ENCODE results near the gene COLGALT1. TPM values are rescaled to one million over a fixed set of nuclear protein-coding genes. Genes with fewer than 3 reads are reported as not detected.

Gene COLGALT1
- total and polyA plus RNA-seq, 10 of the 15 experiments (the other 5 are each of a cell fraction or from before 2014, with no cell fraction given): 1.2 to 78.8 (median 29.8) TPM

DNA sequence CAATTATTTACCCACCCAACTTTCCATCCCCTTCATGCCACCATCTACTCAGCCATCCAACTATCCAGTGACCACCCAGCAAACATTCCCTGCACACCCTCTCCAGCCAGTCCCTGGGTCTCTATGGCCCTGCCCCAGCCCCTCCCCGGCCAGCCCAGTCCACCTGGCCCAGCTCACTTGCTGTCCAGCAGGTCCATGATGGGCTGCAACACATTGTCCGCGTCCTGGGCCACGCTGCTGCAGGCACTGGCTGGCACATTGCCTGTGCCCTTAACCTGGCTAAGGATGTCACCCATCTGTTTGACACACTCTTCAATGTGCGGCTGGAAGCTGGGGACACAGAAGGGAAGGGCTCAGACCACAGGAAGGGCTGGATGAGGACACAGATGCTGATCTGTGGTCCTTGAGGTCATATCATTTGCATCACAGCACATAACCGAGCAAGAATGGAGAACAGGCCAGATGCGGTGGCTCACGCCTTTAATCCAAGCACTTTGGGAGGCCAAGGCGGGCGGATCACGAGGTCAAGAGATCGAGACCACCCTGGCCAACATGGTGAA is 71.1 kb downstream of the COLGALT1 start:
- ChIA-PET CTCF (no interaction called here), POLR2A (no interaction called here), SMC1A (ENCODE audit: uncharacterized antibody, unreplicated experiment) (no interaction called here), RAD21 (ENCODE audit: unreplicated experiment) (no interaction called here)
- intact Hi-C loops (cut with micrococcal nuclease; ENCODE audit: unreplicated experiment): no loop called here
- H3K79me2 ChIP-seq (ENCODE audit: control insufficient read depth, insufficient read depth, low read length): no peaks in the 10 kb centered on the region
- TF ChIP-seq NFIC (IDR thresholded peaks at IDR 0.05; ENCODE audit: low read depth, low read length): no peak
- TF ChIP-seq RFX5 (IDR thresholded peaks at IDR 0.05; ENCODE audit: low read depth, low read length): no peak
- TF ChIP-seq CBX3 (IDR thresholded peaks at IDR 0.05; ENCODE audit: borderline replicate concordance, low read depth): no peak
- no peak for TF ChIP-seq PML (IDR thresholded peaks at IDR 0.05; ENCODE audit: low read length)
- TF ChIP-seq LARP7 (IDR thresholded peaks at IDR 0.05): no peak
- TF ChIP-seq SUZ12 (IDR thresholded peaks at IDR 0.05; ENCODE audit: unreplicated experiment): no peak
- TF ChIP-seq, protein P1, sequence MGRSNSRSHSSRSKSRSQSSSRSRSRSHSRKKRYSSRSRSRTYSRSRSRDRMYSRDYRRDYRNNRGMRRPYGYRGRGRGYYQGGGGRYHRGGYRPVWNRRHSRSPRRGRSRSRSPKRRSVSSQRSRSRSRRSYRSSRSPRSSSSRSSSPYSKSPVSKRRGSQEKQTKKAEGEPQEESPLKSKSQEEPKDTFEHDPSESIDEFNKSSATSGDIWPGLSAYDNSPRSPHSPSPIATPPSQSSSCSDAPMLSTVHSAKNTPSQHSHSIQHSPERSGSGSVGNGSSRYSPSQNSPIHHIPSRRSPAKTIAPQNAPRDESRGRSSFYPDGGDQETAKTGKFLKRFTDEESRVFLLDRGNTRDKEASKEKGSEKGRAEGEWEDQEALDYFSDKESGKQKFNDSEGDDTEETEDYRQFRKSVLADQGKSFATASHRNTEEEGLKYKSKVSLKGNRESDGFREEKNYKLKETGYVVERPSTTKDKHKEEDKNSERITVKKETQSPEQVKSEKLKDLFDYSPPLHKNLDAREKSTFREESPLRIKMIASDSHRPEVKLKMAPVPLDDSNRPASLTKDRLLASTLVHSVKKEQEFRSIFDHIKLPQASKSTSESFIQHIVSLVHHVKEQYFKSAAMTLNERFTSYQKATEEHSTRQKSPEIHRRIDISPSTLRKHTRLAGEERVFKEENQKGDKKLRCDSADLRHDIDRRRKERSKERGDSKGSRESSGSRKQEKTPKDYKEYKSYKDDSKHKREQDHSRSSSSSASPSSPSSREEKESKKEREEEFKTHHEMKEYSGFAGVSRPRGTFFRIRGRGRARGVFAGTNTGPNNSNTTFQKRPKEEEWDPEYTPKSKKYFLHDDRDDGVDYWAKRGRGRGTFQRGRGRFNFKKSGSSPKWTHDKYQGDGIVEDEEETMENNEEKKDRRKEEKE (IDR thresholded peaks at IDR 0.05): no peak
- no peak for TF ChIP-seq GABPA (IDR thresholded peaks at IDR 0.05; ENCODE audit: low read depth)
- no peak for TF ChIP-seq KLF5 (IDR thresholded peaks at IDR 0.05; ENCODE audit: partially characterized antibody)
- TF ChIP-seq, protein P2, sequence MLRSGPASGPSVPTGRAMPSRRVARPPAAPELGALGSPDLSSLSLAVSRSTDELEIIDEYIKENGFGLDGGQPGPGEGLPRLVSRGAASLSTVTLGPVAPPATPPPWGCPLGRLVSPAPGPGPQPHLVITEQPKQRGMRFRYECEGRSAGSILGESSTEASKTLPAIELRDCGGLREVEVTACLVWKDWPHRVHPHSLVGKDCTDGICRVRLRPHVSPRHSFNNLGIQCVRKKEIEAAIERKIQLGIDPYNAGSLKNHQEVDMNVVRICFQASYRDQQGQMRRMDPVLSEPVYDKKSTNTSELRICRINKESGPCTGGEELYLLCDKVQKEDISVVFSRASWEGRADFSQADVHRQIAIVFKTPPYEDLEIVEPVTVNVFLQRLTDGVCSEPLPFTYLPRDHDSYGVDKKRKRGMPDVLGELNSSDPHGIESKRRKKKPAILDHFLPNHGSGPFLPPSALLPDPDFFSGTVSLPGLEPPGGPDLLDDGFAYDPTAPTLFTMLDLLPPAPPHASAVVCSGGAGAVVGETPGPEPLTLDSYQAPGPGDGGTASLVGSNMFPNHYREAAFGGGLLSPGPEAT (IDR thresholded peaks at IDR 0.05; ENCODE audit: low read depth): no peak
- TF ChIP-seq MLLT1 (IDR thresholded peaks at IDR 0.05): no peak
- no peak overlapping the region for H3K4me2 ChIP-seq (ENCODE audit: control insufficient read depth, insufficient read depth)
- BruUV-seq (replicated peaks): no TSS peak
- H3K36me3 ChIP-seq (ENCODE audit: control insufficient read depth in 2 of 2, insufficient read depth in 2 of 2, low read length in 1 of 2): no peaks in the 10 kb centered on the region
- no peaks in the 10 kb centered on the region for H3K4me1 ChIP-seq (ENCODE audit: control insufficient read depth, insufficient read depth, low read length)
- FAIRE-seq (no peak), ATAC-seq (no peak), DNase-seq (ENCODE audit: low read depth, low spot score) (no peak)
- H3K27me3 ChIP-seq (replicated peaks in 1 of 2; ENCODE audit: control insufficient read depth in 2 of 2, insufficient read depth in 2 of 2, low read length in 1 of 2): no peaks in the 10 kb centered on the region
- H2AFZ ChIP-seq (ENCODE audit: control insufficient read depth, low read depth, low read length): no peak overlapping the region
- WGBS (ENCODE audit: insufficient coverage, insufficient replicate concordance, low lambda C conversion rate, missing lambda C conversion rate): 19% methylated on average over 12 of the region's 12 CpGs
- no peak overlapping the region for H3K4me3 ChIP-seq
- no peak overlapping the region for H3K27ac ChIP-seq (ENCODE audit: control insufficient read depth, insufficient read depth)
- H3K9me3 ChIP-seq (replicated peaks; ENCODE audit: control insufficient read depth, insufficient read depth, low read length): no peaks in the 10 kb centered on the region; the same call in 2 of the 3 replicates
- no peaks in the 10 kb centered on the region for H4K20me1 ChIP-seq (ENCODE audit: control insufficient read depth, insufficient read depth)
- in situ Hi-C loops (cut with MboI): no loop called here
- H3K9ac ChIP-seq (ENCODE audit: control insufficient read depth, insufficient read depth, low read length): no peak overlapping the region

Data from GM12878 (cell line).